A549 (cell line): Measurements from ENCODE around the gene ACSM6. TPM values are rescaled to one million over a fixed set of nuclear protein-coding genes. Genes with fewer than 3 reads are reported as not detected.
A peak's percentile ranks its signal among the peaks of the same experiment; 100 is the strongest.

Experiments
- CBX2 ChIP-seq: fragments of 200-600 bp; sonication (generic); IDR thresholded peaks from 2 replicates; pipeline ENCODE4 v1.6.1; 2016; ENCODE audit warnings: low read depth, mild to moderate bottlenecking, borderline replicate concordance
- CEBPB ChIP-seq, 2 experiments: fragments of >200 bp in 1 of 2; sonication (Bioruptor Twin) in 1 of 2; formaldehyde crosslinking in 1 of 2; IDR thresholded peaks; 2 replicates each; pipeline ENCODE4 v1.6.1; 2012 to 2016
- CHD2 ChIP-seq: fragments of 150-350 bp; IDR thresholded peaks from 2 replicates; pipeline ENCODE4 v1.6.1; 2014; ENCODE audit warnings: low read length; ENCODE audit not compliant: partially characterized antibody
- CHD4 ChIP-seq: fragments of 200-600 bp; sonication (generic); IDR thresholded peaks from 2 replicates; pipeline ENCODE4 v1.6.1; 2016; ENCODE audit warnings: antibody characterized with exemption, mild to moderate bottlenecking, borderline replicate concordance
- EHF ChIP-seq: fragments of 250-450 bp; sonication (Bioruptor Pico); IDR thresholded peaks from 2 replicates; pipeline ENCODE4 v1.5.0; 2020; ENCODE audit warnings: mild to moderate bottlenecking
- EP300 ChIP-seq, 2 experiments: fragments of >200 bp; sonication (Bioruptor Twin); formaldehyde crosslinking; IDR thresholded peaks; 2 replicates in 1 of 2; 3 replicates in 1 of 2; pipeline ENCODE4 v1.6.1; 2016 to 2017
- ESRRA ChIP-seq: fragments of 150-350 bp; IDR thresholded peaks from 2 replicates; pipeline ENCODE4 v1.6.1; 2014; ENCODE audit warnings: mild to moderate bottlenecking, low read length, borderline replicate concordance
- FOSL2 ChIP-seq, 2 experiments: fragments of 450-650 bp in 1 of 2; fragments of >200 bp in 1 of 2; sonication (Bioruptor Twin) in 1 of 2; formaldehyde crosslinking; IDR thresholded peaks; 2 replicates each; pipeline versions ENCODE4 v1.5.0 to v1.6.1; 2016 to 2020; ENCODE audit warnings: mild to moderate bottlenecking in 1 of 2, moderate library complexity in 1 of 2
- FOXS1 ChIP-seq: fragments of 250-450 bp; sonication (Bioruptor Pico); IDR thresholded peaks from 2 replicates; pipeline ENCODE4 v1.5.0; 2020; ENCODE audit warnings: mild to moderate bottlenecking, moderate library complexity
- GATA3 ChIP-seq: IDR thresholded peaks from 2 replicates; pipeline ENCODE4 v1.6.1; 2012; ENCODE audit warnings: borderline replicate concordance
- HOXB13 ChIP-seq: fragments of 250-450 bp; sonication (Bioruptor Pico); IDR thresholded peaks from 2 replicates; pipeline ENCODE4 v1.5.0; 2020; ENCODE audit warnings: low read depth, mild to moderate bottlenecking, moderate library complexity
- KDM5A ChIP-seq: fragments of 200-600 bp; sonication (generic); IDR thresholded peaks from 2 replicates; pipeline ENCODE4 v1.6.1; 2016; ENCODE audit warnings: antibody characterized with exemption, mild to moderate bottlenecking
- MAZ ChIP-seq: fragments of 150-350 bp; IDR thresholded peaks from 2 replicates; pipeline ENCODE4 v1.6.1; 2014; ENCODE audit warnings: antibody characterized with exemption, low read depth, low read length, borderline replicate concordance
- NFE2L2 ChIP-seq: fragments of 150-350 bp; conservative IDR thresholded peaks from 2 replicates; pipeline ENCODE4 v1.6.1; 2014; ENCODE audit warnings: low read length
- NPAS2 ChIP-seq: fragments of 250-450 bp; sonication (Bioruptor Pico); IDR thresholded peaks from 2 replicates; pipeline ENCODE4 v1.8.0; 2022; ENCODE audit warnings: mild to moderate bottlenecking, moderate library complexity, borderline replicate concordance
- PHF8 ChIP-seq: fragments of 200-600 bp; sonication (generic); IDR thresholded peaks from 2 replicates; pipeline ENCODE4 v1.6.1; 2016; ENCODE audit warnings: low read depth, mild to moderate bottlenecking, antibody characterized with exemption, moderate library complexity, borderline replicate concordance
- POLR2AphosphoS2 ChIP-seq: conservative IDR thresholded peaks from 2 replicates; pipeline ENCODE4 v1.6.1; 2012; ENCODE audit warnings: low read length, improper control_type of control experiment, inconsistent platforms
- RAD21 ChIP-seq, 2 experiments: fragments of >200 bp in 1 of 2; sonication (Bioruptor Twin) in 1 of 2; formaldehyde crosslinking in 1 of 2; IDR thresholded peaks in 1 of 2; conservative IDR thresholded peaks in 1 of 2; 2 replicates in 1 of 2; 3 replicates in 1 of 2; pipeline ENCODE4 v1.6.1; 2012 to 2018; ENCODE audit warnings: inconsistent platforms in 1 of 2
- RARB ChIP-seq: fragments of 250-450 bp; sonication (Bioruptor Pico); IDR thresholded peaks from 2 replicates; pipeline ENCODE4 v1.8.0; 2021; ENCODE audit warnings: mild to moderate bottlenecking, moderate library complexity
- RFX5 ChIP-seq: fragments of 450-650 bp; IDR thresholded peaks from 2 replicates; pipeline ENCODE4 v1.7.1; 2014; ENCODE audit warnings: antibody characterized with exemption, mild to moderate bottlenecking, moderate library complexity
- RNF2 ChIP-seq: fragments of 200-600 bp; sonication (generic); IDR thresholded peaks from 2 replicates; pipeline ENCODE4 v1.6.1; 2016; ENCODE audit warnings: low read depth, mild to moderate bottlenecking, antibody characterized with exemption, moderate library complexity, borderline replicate concordance
- SREBF2 ChIP-seq: fragments of 450-650 bp; IDR thresholded peaks from 2 replicates; pipeline ENCODE4 v1.6.1; 2014; ENCODE audit warnings: mild to moderate bottlenecking, moderate library complexity
- TFCP2L1 ChIP-seq: fragments of 250-450 bp; sonication (Bioruptor Pico); IDR thresholded peaks from 2 replicates; pipeline ENCODE4 v1.5.0; 2021; ENCODE audit warnings: mild to moderate bottlenecking
- ZC3H11A ChIP-seq: fragments of 450-650 bp; IDR thresholded peaks from 2 replicates; pipeline ENCODE4 v1.6.1; 2014; ENCODE audit warnings: antibody characterized with exemption, mild to moderate bottlenecking
- ZFP36 ChIP-seq: fragments of 450-650 bp; IDR thresholded peaks from 2 replicates; pipeline ENCODE4 v1.6.1; 2014; ENCODE audit warnings: borderline replicate concordance; ENCODE audit not compliant: partially characterized antibody
- ZSCAN20 ChIP-seq: fragments of 250-450 bp; sonication (Bioruptor Pico); IDR thresholded peaks from 2 replicates; pipeline ENCODE4 v1.8.0; 2022; ENCODE audit warnings: mild to moderate bottlenecking, moderate library complexity
- polyA plus RNA-seq, 4 experiments: library from polyadenylated mRNA; depleted of rRNA in 3 of 4; stranded (reverse); fragments of >200 nt; fragmentation: RNase III in 1 of 4; extraction: RNeasy Plus Mini Kit Qiagen cat#74134 plus additional on column Dnase treatment in 1 of 4; gene quantifications; 2 replicates in 3 of 4; 3 replicates in 1 of 4; pipeline ENCODE4 v1.2.3, GENCODE V29; 2011 to 2017
- TF ChIP-seq, protein P1 (sequence below): fragments of 250-450 bp; sonication (Bioruptor Pico); IDR thresholded peaks from 2 replicates; pipeline ENCODE4 v1.5.0; 2020; ENCODE audit warnings: low read depth, mild to moderate bottlenecking, moderate library complexity
- TF ChIP-seq, protein P2 (sequence below): IDR thresholded peaks from 2 replicates; pipeline ENCODE4 v1.6.1; 2012
- TF ChIP-seq, protein P3 (sequence below): fragments of >200 bp; sonication (Bioruptor Twin); formaldehyde crosslinking; IDR thresholded peaks from 3 replicates; pipeline ENCODE4 v1.6.1; 2016
- TF ChIP-seq, protein P4 (sequence below): IDR thresholded peaks from 2 replicates; pipeline ENCODE4 v1.6.1; 2012; ENCODE audit warnings: low read depth, borderline replicate concordance
- TF ChIP-seq, protein P5 (sequence below): fragments of 450-650 bp; IDR thresholded peaks from 2 replicates; pipeline ENCODE4 v1.6.1; 2014; ENCODE audit warnings: antibody characterized with exemption
- TF ChIP-seq, protein P6 (sequence below): fragments of 250-450 bp; sonication (Bioruptor Pico); IDR thresholded peaks from 2 replicates; pipeline ENCODE4 v1.5.0; 2021; ENCODE audit warnings: mild to moderate bottlenecking, moderate library complexity, borderline replicate concordance
- TF ChIP-seq, protein P7 (sequence below): fragments of 150-350 bp; IDR thresholded peaks from 2 replicates; pipeline ENCODE4 v1.6.1; 2014; ENCODE audit warnings: low read depth, mild to moderate bottlenecking, low read length

The ACSM6 gene
- polyA plus RNA-seq, 2 of the 4 experiments (the other 2 are of a cell fraction), result not detected

DNA sequence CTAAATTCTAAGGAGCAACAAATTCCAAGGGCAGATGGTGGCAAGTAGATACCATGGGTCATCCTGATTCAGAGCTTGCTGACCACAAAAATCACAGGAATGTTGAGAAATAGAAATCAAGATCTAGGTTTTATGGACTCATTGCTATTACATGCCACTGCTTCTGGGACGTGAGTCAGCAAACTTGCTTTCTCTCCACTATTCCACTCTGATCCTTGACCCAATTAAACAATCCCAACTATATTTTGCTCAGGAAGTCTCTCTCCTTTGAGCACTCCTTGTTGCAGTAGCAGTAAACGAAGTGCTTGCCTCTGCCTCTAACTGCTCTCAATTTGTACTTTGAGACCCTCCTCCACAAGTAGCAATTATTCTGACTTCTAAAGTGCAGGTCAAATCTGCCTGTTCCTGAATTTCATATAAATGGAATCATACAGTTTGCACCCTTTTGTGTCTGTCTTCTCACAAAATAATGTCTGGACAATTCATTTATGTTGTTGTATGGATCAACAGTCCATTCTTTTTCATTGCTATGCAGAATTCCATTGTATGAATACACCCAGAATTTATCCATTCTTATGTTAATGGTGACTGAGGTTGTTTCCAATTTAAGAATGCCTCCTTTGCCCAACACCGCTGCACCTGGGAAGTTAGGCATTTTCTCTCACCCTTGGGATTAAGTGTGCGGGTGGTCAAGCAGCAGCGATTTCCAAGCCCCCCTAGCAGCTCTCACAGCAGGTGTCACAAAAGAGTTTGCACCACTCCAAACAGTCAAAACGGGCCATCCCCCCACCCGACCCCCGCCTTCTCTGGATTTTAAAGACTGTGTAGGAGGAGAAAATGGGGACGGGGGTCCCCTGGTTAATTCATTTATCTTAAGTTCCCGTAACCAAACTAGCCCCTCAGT lies 35.9 kb downstream of the ACSM6 start (continued):
- TF ChIP-seq, protein P1, sequence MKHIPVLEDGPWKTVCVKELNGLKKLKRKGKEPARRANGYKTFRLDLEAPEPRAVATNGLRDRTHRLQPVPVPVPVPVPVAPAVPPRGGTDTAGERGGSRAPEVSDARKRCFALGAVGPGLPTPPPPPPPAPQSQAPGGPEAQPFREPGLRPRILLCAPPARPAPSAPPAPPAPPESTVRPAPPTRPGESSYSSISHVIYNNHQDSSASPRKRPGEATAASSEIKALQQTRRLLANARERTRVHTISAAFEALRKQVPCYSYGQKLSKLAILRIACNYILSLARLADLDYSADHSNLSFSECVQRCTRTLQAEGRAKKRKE (CRISPR knock-in tag), result peak; percentile 85; the same call in 1 of the 2 replicates
- TF ChIP-seq RAD21 (conservative IDR thresholded peaks at IDR 0.05 in 1 of 2, IDR thresholded peaks at IDR 0.05 in 1 of 2), result peak; percentile 3 to 26; a peak in 1 of 5 replicates
- peak; percentile 93 for TF ChIP-seq GATA3
- peak; percentile 56 to 80; a peak in 3 of 5 replicates for TF ChIP-seq EP300 (IDR thresholded peaks at IDR 0.05)
- no peak for TF ChIP-seq RARB (CRISPR knock-in tag)
- peak; percentile 88 for TF ChIP-seq NFE2L2
- no peak for TF ChIP-seq CHD4
- TF ChIP-seq FOSL2 (IDR thresholded peaks at IDR 0.05), result peak; percentile 72
- TF ChIP-seq FOSL2 (CRISPR knock-in tag; IDR thresholded peaks at IDR 0.05), result peak; percentile 88
- TF ChIP-seq FOXS1 (CRISPR knock-in tag), result no peak
- TF ChIP-seq, protein P2, sequence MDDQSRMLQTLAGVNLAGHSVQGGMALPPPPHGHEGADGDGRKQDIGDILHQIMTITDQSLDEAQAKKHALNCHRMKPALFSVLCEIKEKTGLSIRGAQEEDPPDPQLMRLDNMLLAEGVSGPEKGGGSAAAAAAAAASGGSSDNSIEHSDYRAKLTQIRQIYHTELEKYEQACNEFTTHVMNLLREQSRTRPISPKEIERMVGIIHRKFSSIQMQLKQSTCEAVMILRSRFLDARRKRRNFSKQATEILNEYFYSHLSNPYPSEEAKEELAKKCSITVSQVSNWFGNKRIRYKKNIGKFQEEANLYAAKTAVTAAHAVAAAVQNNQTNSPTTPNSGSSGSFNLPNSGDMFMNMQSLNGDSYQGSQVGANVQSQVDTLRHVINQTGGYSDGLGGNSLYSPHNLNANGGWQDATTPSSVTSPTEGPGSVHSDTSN, result no peak
- TF ChIP-seq, protein P3, sequence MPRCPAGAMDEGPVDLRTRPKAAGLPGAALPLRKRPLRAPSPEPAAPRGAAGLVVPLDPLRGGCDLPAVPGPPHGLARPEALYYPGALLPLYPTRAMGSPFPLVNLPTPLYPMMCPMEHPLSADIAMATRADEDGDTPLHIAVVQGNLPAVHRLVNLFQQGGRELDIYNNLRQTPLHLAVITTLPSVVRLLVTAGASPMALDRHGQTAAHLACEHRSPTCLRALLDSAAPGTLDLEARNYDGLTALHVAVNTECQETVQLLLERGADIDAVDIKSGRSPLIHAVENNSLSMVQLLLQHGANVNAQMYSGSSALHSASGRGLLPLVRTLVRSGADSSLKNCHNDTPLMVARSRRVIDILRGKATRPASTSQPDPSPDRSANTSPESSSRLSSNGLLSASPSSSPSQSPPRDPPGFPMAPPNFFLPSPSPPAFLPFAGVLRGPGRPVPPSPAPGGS, result 0 out of 3 replicates have a peak, but pooled peaks have one; percentile 38
- peak; percentile 13; the same call in 1 of the 2 replicates for TF ChIP-seq HOXB13
- TF ChIP-seq KDM5A, result no peak
- no peak for TF ChIP-seq EHF (CRISPR knock-in tag)
- no peak for TF ChIP-seq ZSCAN20
- no peak for TF ChIP-seq PHF8
- TF ChIP-seq TFCP2L1 (CRISPR knock-in tag), result no peak
- TF ChIP-seq CEBPB (IDR thresholded peaks at IDR 0.05), result peak; percentile 72 to 86
- no peak for TF ChIP-seq ZC3H11A
- TF ChIP-seq, protein P4, sequence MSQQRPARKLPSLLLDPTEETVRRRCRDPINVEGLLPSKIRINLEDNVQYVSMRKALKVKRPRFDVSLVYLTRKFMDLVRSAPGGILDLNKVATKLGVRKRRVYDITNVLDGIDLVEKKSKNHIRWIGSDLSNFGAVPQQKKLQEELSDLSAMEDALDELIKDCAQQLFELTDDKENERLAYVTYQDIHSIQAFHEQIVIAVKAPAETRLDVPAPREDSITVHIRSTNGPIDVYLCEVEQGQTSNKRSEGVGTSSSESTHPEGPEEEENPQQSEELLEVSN, result no peak
- no peak for TF ChIP-seq RFX5
- no peak for TF ChIP-seq RNF2
- TF ChIP-seq, protein P5, sequence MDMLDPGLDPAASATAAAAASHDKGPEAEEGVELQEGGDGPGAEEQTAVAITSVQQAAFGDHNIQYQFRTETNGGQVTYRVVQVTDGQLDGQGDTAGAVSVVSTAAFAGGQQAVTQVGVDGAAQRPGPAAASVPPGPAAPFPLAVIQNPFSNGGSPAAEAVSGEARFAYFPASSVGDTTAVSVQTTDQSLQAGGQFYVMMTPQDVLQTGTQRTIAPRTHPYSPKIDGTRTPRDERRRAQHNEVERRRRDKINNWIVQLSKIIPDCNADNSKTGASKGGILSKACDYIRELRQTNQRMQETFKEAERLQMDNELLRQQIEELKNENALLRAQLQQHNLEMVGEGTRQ, result no peak
- TF ChIP-seq MAZ, result no peak
- TF ChIP-seq NPAS2 (CRISPR knock-in tag), result no peak
- no peak for TF ChIP-seq POLR2AphosphoS2
- TF ChIP-seq ESRRA, result no peak
- TF ChIP-seq ZFP36, result no peak
- TF ChIP-seq SREBF2, result no peak
- TF ChIP-seq, protein P6, sequence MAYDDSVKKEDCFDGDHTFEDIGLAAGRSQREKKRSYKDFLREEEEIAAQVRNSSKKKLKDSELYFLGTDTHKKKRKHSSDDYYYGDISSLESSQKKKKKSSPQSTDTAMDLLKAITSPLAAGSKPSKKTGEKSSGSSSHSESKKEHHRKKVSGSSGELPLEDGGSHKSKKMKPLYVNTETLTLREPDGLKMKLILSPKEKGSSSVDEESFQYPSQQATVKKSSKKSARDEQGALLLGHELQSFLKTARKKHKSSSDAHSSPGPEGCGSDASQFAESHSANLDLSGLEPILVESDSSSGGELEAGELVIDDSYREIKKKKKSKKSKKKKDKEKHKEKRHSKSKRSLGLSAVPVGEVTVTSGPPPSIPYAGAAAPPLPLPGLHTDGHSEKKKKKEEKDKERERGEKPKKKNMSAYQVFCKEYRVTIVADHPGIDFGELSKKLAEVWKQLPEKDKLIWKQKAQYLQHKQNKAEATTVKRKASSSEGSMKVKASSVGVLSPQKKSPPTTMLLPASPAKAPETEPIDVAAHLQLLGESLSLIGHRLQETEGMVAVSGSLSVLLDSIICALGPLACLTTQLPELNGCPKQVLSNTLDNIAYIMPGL, result no peak
- TF ChIP-seq, protein P7, sequence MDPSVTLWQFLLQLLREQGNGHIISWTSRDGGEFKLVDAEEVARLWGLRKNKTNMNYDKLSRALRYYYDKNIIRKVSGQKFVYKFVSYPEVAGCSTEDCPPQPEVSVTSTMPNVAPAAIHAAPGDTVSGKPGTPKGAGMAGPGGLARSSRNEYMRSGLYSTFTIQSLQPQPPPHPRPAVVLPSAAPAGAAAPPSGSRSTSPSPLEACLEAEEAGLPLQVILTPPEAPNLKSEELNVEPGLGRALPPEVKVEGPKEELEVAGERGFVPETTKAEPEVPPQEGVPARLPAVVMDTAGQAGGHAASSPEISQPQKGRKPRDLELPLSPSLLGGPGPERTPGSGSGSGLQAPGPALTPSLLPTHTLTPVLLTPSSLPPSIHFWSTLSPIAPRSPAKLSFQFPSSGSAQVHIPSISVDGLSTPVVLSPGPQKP, result no peak
- TF ChIP-seq CBX2, result no peak
- TF ChIP-seq CHD2, result no peak
